Measurements from ENCODE around the gene LELP1. TPM values are rescaled to one million over a fixed set of nuclear protein-coding genes. Genes with fewer than 3 reads are reported as not detected.

Gene LELP1
- total and polyA plus RNA-seq, 7 experiments from 2014 or later: not detected

GRCh38 chr1:153251087-153251486, 47.9 kb downstream of the LELP1 start:
- Histone ChIP-seq H3K4me3 (ENCODE audit: low read length) (no peak overlapping the region), H3K27me3 (ENCODE audit: control insufficient read depth in 2 of 2, insufficient read depth in 2 of 2, low read length in 2 of 2) (peaks cover 0 to 3% of the 10 kb centered on the region in 2 donors), H3K9me3 (ENCODE audit: control insufficient read depth in 2 of 3, low read length in 3 of 3) (no peaks in the 10 kb centered on the region), H3K4me1 (ENCODE audit: control insufficient read depth in 2 of 2, insufficient read depth in 2 of 2, low read length in 2 of 2) (no peaks in the 10 kb centered on the region), H3K36me3 (ENCODE audit: control insufficient read depth in 2 of 3, insufficient read depth in 3 of 3, low read length in 3 of 3) (no peaks in the 10 kb centered on the region), H3K27ac (ENCODE audit: low read depth, low read length) (no peak overlapping the region)
- DNase-seq (no peak), ATAC-seq (no peak)
- H3K4me3 Mint-ChIP-seq: no peak overlapping the region
- ChIA-PET POLR2A (no interaction called here), CTCF (no interaction called here)
- peaks cover 0 to 5% (median 0%) of the 10 kb centered on the region in 11 donors for H3K9me3 Mint-ChIP-seq
- intact Hi-C loops (cut with micrococcal nuclease): no loop called here
- no peaks in the 10 kb centered on the region for H3K36me3 Mint-ChIP-seq
- peaks cover 25 to 63% (median 50%) of the 10 kb centered on the region in 5 donors for H3K27me3 Mint-ChIP-seq
- H3K4me1 Mint-ChIP-seq: peaks cover 0 to 6% (median 0%) of the 10 kb centered on the region in 7 donors
- peak overlapping the region in 1 of 9 donors; percentile 46 for H3K27ac Mint-ChIP-seq

DNA sequence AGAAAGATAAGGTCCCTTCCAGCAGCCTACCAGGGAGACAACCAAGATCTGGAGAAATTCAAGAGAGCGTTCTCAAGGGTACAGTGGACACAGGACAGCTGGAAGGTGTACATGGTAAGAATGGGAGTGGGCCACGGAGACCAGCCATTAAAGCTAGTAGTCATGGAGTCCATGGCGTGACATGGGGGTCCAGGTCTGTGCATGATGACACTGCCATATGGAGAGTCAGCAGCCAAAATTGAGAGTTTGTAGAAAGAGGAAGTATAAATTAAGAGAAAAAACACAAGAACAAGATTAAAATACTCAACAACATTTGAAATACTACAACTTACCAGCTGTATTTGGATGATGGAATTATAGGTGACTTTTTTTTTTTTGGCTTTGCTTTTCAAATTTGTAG, 48.3 kb downstream of the LELP1 start:
- Mint-ChIP-seq H3K4me1 (peaks cover 0 to 6% (median 0%) of the 10 kb centered on the region in 7 donors), H3K36me3 (no peaks in the 10 kb centered on the region), H3K4me3 (no peak overlapping the region), H3K27me3 (peaks cover 25 to 58% (median 45%) of the 10 kb centered on the region in 5 donors), H3K27ac (no peak overlapping the region), H3K9me3 (peaks cover 0 to 5% (median 0%) of the 10 kb centered on the region in 11 donors)
- no peak for ATAC-seq
- ChIA-PET POLR2A (no interaction called here), CTCF (no interaction called here)
- no peak overlapping the region for H3K4me3 ChIP-seq (ENCODE audit: low read length)
- no peaks in the 10 kb centered on the region for H3K36me3 ChIP-seq (ENCODE audit: control insufficient read depth in 2 of 3, insufficient read depth in 3 of 3, low read length in 3 of 3)
- peaks cover 0 to 3% of the 10 kb centered on the region in 2 donors for H3K27me3 ChIP-seq (ENCODE audit: control insufficient read depth in 2 of 2, insufficient read depth in 2 of 2, low read length in 2 of 2)
- H3K4me1 ChIP-seq (ENCODE audit: control insufficient read depth in 2 of 2, insufficient read depth in 2 of 2, low read length in 2 of 2): no peaks in the 10 kb centered on the region
- no peaks in the 10 kb centered on the region for H3K9me3 ChIP-seq (ENCODE audit: control insufficient read depth in 2 of 3, low read length in 3 of 3)
- DNase-seq: no peak
- no peak overlapping the region for H3K27ac ChIP-seq (ENCODE audit: low read depth, low read length)
- intact Hi-C loops (cut with micrococcal nuclease): no loop called here

DNA sequence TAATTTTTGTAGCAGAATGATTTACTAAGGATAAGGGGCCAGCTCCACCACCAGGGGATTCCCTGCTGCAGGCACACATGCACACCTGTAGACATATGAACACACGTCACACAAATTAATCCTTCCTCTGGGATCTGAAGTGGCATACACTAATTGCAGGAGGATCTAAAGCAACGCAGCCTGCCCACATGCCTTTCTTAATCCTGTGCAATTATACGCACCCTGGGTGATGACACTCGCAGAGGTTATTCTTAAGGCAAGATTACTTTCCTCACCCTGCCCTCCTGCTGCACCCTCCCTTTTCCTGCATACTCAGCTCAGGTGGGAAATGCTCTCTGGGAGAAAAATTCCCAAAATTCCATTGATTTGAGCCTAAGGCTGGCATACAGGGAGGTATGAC, 48.8 kb downstream of the LELP1 start:
- no peak overlapping the region for H3K4me3 Mint-ChIP-seq
- ChIA-PET CTCF (no interaction called here), POLR2A (no interaction called here)
- no peak for ATAC-seq
- H3K27ac Mint-ChIP-seq: no peak overlapping the region
- H3K36me3 ChIP-seq (ENCODE audit: control insufficient read depth in 2 of 3, insufficient read depth in 3 of 3, low read length in 3 of 3): no peaks in the 10 kb centered on the region
- no peak overlapping the region for H3K27ac ChIP-seq (ENCODE audit: low read depth, low read length)
- intact Hi-C loops (cut with micrococcal nuclease): no loop called here
- H3K4me1 Mint-ChIP-seq: peaks cover 0 to 6% (median 0%) of the 10 kb centered on the region in 7 donors
- peaks cover 25 to 54% (median 43%) of the 10 kb centered on the region in 5 donors for H3K27me3 Mint-ChIP-seq
- DNase-seq: no peak
- H3K36me3 Mint-ChIP-seq: no peaks in the 10 kb centered on the region
- H3K27me3 ChIP-seq (ENCODE audit: control insufficient read depth in 2 of 2, insufficient read depth in 2 of 2, low read length in 2 of 2): peaks cover 0 to 3% of the 10 kb centered on the region in 2 donors
- no peak overlapping the region for H3K4me3 ChIP-seq (ENCODE audit: low read length)
- no peaks in the 10 kb centered on the region for H3K4me1 ChIP-seq (ENCODE audit: control insufficient read depth in 2 of 2, insufficient read depth in 2 of 2, low read length in 2 of 2)
- no peaks in the 10 kb centered on the region for H3K9me3 ChIP-seq (ENCODE audit: control insufficient read depth in 2 of 3, low read length in 3 of 3)
- peaks cover 0 to 5% (median 0%) of the 10 kb centered on the region in 11 donors for H3K9me3 Mint-ChIP-seq

GRCh38 chr1:153253076-153253475, 49.8 kb downstream of the LELP1 start:
- no peaks in the 10 kb centered on the region for H3K4me1 ChIP-seq (ENCODE audit: control insufficient read depth in 2 of 2, insufficient read depth in 2 of 2, low read length in 2 of 2)
- H3K27ac ChIP-seq (ENCODE audit: low read depth, low read length): no peak overlapping the region
- H3K9me3 ChIP-seq (ENCODE audit: control insufficient read depth in 2 of 3, low read length in 3 of 3): no peaks in the 10 kb centered on the region
- Mint-ChIP-seq H3K36me3 (no peaks in the 10 kb centered on the region), H3K4me1 (peaks cover 0 to 6% (median 0%) of the 10 kb centered on the region in 7 donors), H3K27ac (no peak overlapping the region), H3K27me3 (peaks cover 21 to 44% (median 36%) of the 10 kb centered on the region in 5 donors), H3K4me3 (no peak overlapping the region), H3K9me3 (peaks cover 0 to 5% (median 0%) of the 10 kb centered on the region in 11 donors)
- DNase-seq (no peak), ATAC-seq (no peak)
- H3K36me3 ChIP-seq (ENCODE audit: control insufficient read depth in 2 of 3, insufficient read depth in 3 of 3, low read length in 3 of 3): no peaks in the 10 kb centered on the region
- no peak overlapping the region for H3K4me3 ChIP-seq (ENCODE audit: low read length)
- CTCF ChIA-PET: no interaction called here
- H3K27me3 ChIP-seq (ENCODE audit: control insufficient read depth in 2 of 2, insufficient read depth in 2 of 2, low read length in 2 of 2): peaks cover 0 to 3% of the 10 kb centered on the region in 2 donors
- intact Hi-C loops (cut with micrococcal nuclease): no loop called here
- POLR2A ChIA-PET: no interaction called here

DNA sequence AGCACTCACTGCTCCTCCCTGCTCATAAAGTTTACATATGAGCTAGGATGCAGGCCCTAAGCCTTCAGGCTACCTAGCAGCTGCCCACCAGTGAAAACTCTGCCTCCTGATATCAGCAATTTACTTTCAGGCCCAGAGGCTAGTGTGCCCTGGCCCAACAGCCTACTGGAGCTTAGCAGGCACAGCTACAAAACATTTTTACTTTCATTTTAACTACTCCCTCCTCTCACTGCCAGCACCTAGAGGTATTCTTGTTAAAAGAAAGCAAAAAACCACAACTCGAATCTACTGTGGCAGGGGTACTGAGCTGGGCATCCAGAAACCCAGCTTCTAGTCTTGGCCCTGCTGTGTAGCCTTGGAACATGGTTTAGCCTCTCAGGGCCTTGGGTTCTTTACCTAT, 50.5 kb downstream of the LELP1 start:
- Mint-ChIP-seq H3K4me1 (peaks cover 0 to 6% (median 0%) of the 10 kb centered on the region in 7 donors), H3K36me3 (no peaks in the 10 kb centered on the region), H3K27me3 (peaks cover 18 to 40% (median 30%) of the 10 kb centered on the region in 5 donors), H3K4me3 (no peak overlapping the region), H3K27ac (no peak overlapping the region), H3K9me3 (peaks cover 0 to 5% (median 0%) of the 10 kb centered on the region in 11 donors)
- H3K4me3 ChIP-seq (ENCODE audit: low read length): no peak overlapping the region
- DNase-seq: no peak
- no peaks in the 10 kb centered on the region for H3K36me3 ChIP-seq (ENCODE audit: control insufficient read depth in 2 of 3, insufficient read depth in 3 of 3, low read length in 3 of 3)
- no peaks in the 10 kb centered on the region for H3K4me1 ChIP-seq (ENCODE audit: control insufficient read depth in 2 of 2, insufficient read depth in 2 of 2, low read length in 2 of 2)
- H3K27ac ChIP-seq (ENCODE audit: low read depth, low read length): no peak overlapping the region
- POLR2A ChIA-PET: no interaction called here
- no peak for ATAC-seq
- CTCF ChIA-PET: no interaction called here
- no peaks in the 10 kb centered on the region for H3K9me3 ChIP-seq (ENCODE audit: control insufficient read depth in 2 of 3, low read length in 3 of 3)
- H3K27me3 ChIP-seq (ENCODE audit: control insufficient read depth in 2 of 2, insufficient read depth in 2 of 2, low read length in 2 of 2): no peaks in the 10 kb centered on the region
- intact Hi-C loops (cut with micrococcal nuclease): no loop called here

Other genes starting within 250 kb of the LELP1 start
- gene SPRR4, start 232.8 kb upstream of the LELP1 start, total RNA-seq: not detected
- gene SPRR4, start 232.8 kb upstream of the LELP1 start, polyA plus RNA-seq: not detected
- not detected for gene SPRR1A, start 219.3 kb upstream of the LELP1 start, total RNA-seq
- not detected for gene SPRR1A, start 219.3 kb upstream of the LELP1 start, polyA plus RNA-seq
- gene SPRR3, start 201.7 kb upstream of the LELP1 start, total RNA-seq: not detected
- gene SPRR3, start 201.7 kb upstream of the LELP1 start, polyA plus RNA-seq: not detected
- gene SPRR1B, start 172.2 kb upstream of the LELP1 start, total RNA-seq: not detected
- not detected for gene SPRR1B, start 172.2 kb upstream of the LELP1 start, polyA plus RNA-seq
- gene SPRR2D, start 162.3 kb upstream of the LELP1 start, total RNA-seq: not detected
- not detected for gene SPRR2D, start 162.3 kb upstream of the LELP1 start, polyA plus RNA-seq
- not detected for gene SPRR2A, start 145.9 kb upstream of the LELP1 start, total RNA-seq
- gene SPRR2A, start 145.9 kb upstream of the LELP1 start, polyA plus RNA-seq: not detected
- gene SPRR2B, start 131.8 kb upstream of the LELP1 start, total RNA-seq: not detected
- not detected for gene SPRR2B, start 131.8 kb upstream of the LELP1 start, polyA plus RNA-seq
- not detected for gene SPRR2E, start 108.9 kb upstream of the LELP1 start, total RNA-seq
- gene SPRR2E, start 108.9 kb upstream of the LELP1 start, polyA plus RNA-seq: not detected
- not detected for gene SPRR2F, start 89.9 kb upstream of the LELP1 start, total RNA-seq
- not detected for gene SPRR2F, start 89.9 kb upstream of the LELP1 start, polyA plus RNA-seq
- not detected for gene SPRR2G, start 52.5 kb upstream of the LELP1 start, total RNA-seq
- gene SPRR2G, start 52.5 kb upstream of the LELP1 start, polyA plus RNA-seq: not detected
- gene PRR9, start 14.2 kb downstream of the LELP1 start, total RNA-seq: not detected
- gene PRR9, start 14.2 kb downstream of the LELP1 start, polyA plus RNA-seq: not detected
- gene LORICRIN, start 56.3 kb downstream of the LELP1 start, total RNA-seq: not detected
- gene LORICRIN, start 56.3 kb downstream of the LELP1 start, polyA plus RNA-seq: not detected
- not detected for gene PGLYRP3, start 109.5 kb downstream of the LELP1 start, total RNA-seq
- not detected for gene PGLYRP3, start 109.5 kb downstream of the LELP1 start, polyA plus RNA-seq
- gene PGLYRP4, start 145.4 kb downstream of the LELP1 start, total RNA-seq: not detected
- gene PGLYRP4, start 145.4 kb downstream of the LELP1 start, polyA plus RNA-seq: not detected
- gene S100A9, start 154.4 kb downstream of the LELP1 start, total RNA-seq: 1,000 to 10,000 TPM in 1 of 5 experiments, 100 to 1,000 TPM in 1, 1 to 10 TPM in 2, not detected in 1; 8.3 to 2,269 (median 103) TPM
- 10 to 100 TPM in 1 of 2 donors, 1 to 10 TPM in 1; 9.0 to 22.8 TPM for gene S100A9, start 154.4 kb downstream of the LELP1 start, polyA plus RNA-seq
- gene S100A12, start 172.2 kb downstream of the LELP1 start, total RNA-seq: 100 to 1,000 TPM in 1 of 5 experiments, 10 to 100 TPM in 1, not detected in 3; 22.0 to 179 TPM
- not detected for gene S100A12, start 172.2 kb downstream of the LELP1 start, polyA plus RNA-seq
- gene S100A8, start 187.6 kb downstream of the LELP1 start, total RNA-seq: 1,000 to 10,000 TPM in 1 of 5 experiments, 100 to 1,000 TPM in 1, 1 to 10 TPM in 2, not detected in 1; 1.3 to 1,624 (median 61.2) TPM
- 10 to 100 TPM in 1 of 2 donors, 1 to 10 TPM in 1; 1.7 to 10.8 TPM for gene S100A8, start 187.6 kb downstream of the LELP1 start, polyA plus RNA-seq
- gene S100A7A, start 213.1 kb downstream of the LELP1 start, total RNA-seq: not detected
- not detected for gene S100A7A, start 213.1 kb downstream of the LELP1 start, polyA plus RNA-seq